HG03280 (cell line): ENCODE measurements around the gene ANLN.
"Not testable (repeated sequence)": the region's sequence is repeated elsewhere in the genome, so short reads cannot be mapped to it uniquely, and the experiment has no call there.

Source experiments
- ATAC-seq: cut with Tn5 transposase; IDR thresholded peaks from one replicate; pipeline ENCODE4 v1.9.1; 2021; ENCODE audit warnings: mild to moderate bottlenecking, moderate library complexity; ENCODE audit not compliant: unreplicated experiment

The ANLN gene

GRCh38 chr7:36497176-36497575, 107.5 kb downstream of the ANLN start:
- ATAC-seq, result not testable (repeated sequence)

- no peak for ATAC-seq
These were observed 108.1 kb downstream of the ANLN start for GRCh38 chr7:36497775-36498174.
